IMR-90 (cell line): ENCODE results near the gene FANCG. TPM values are rescaled to one million over a fixed set of nuclear protein-coding genes. Genes with fewer than 3 reads are reported as not detected.

Source experiments
- ATAC-seq: fragments of 200-7000 bp; cut with Tn5 transposase; 2 replicates; pipeline ENCODE4 v1.9.1; 2020; ENCODE audit warnings: low read depth, mild to moderate bottlenecking, moderate library complexity
- BruUV-seq: library from RNA; stranded (reverse); fragments of 400-500 nt; replicated peaks from 2 replicates; lab custom pipeline; 2021; lab: Mats Ljungman, UMichigan
- CTCF ChIA-PET: fragments of 300-600 bp; formaldehyde crosslinking; extraction: SDS; loops from one replicate; lab custom pipeline; 2021; ENCODE audit warnings: antibody characterized with exemption; lab: Yijun Ruan, JAX
- POLR2A ChIA-PET: fragments of 300-600 bp; sonication (Branson Sonifier 250); formaldehyde crosslinking; loops from one replicate; lab custom pipeline; 2022; ENCODE audit warnings: antibody characterized with exemption; ENCODE audit not compliant: unreplicated experiment; lab: Charles Lee
- DNase-seq: peaks from one replicate; pipeline ENCODE4 v3.0.0; 2013
- H2AFZ ChIP-seq: replicated peaks from 2 replicates; pipeline ENCODE3; 2013; ENCODE audit warnings: low read length, mild to moderate bottlenecking; ENCODE audit not compliant: poor library complexity
- H2AK5ac ChIP-seq: 2 replicates; pipeline ENCODE4 v1.6.1; 2013; ENCODE audit warnings: low read depth, low read length, inconsistent platforms
- H2AK9ac ChIP-seq: replicated peaks from 2 replicates; pipeline ENCODE3; 2013; ENCODE audit warnings: mild to moderate bottlenecking, low read depth, low read length, moderate library complexity; ENCODE audit not compliant: poor library complexity
- H2BK120ac ChIP-seq: 2 replicates; pipeline ENCODE4 v1.6.1; 2013; ENCODE audit warnings: low read depth, low read length, inconsistent platforms
- H2BK15ac ChIP-seq: 3 replicates; pipeline ENCODE4 v1.6.1; 2013; ENCODE audit warnings: low read depth, low read length, inconsistent platforms
- H2BK20ac ChIP-seq: 2 replicates; pipeline ENCODE4 v1.6.1; 2013; ENCODE audit warnings: low read depth, mild to moderate bottlenecking, inconsistent platforms, low read length, moderate library complexity
- H2BK5ac ChIP-seq: 2 replicates; pipeline ENCODE4 v1.6.1; 2013; ENCODE audit warnings: mild to moderate bottlenecking, low read depth, low read length, inconsistent platforms; ENCODE audit not compliant: poor library complexity, severe bottlenecking
- H3K14ac ChIP-seq: replicated peaks from 2 replicates; pipeline ENCODE4 v1.6.1; 2013; ENCODE audit warnings: low read depth, low read length, inconsistent platforms
- H3K18ac ChIP-seq: 2 replicates; pipeline ENCODE4 v1.6.1; 2013; ENCODE audit warnings: low read depth, low read length, control low read depth
- H3K23ac ChIP-seq: 2 replicates; pipeline ENCODE4 v1.6.1; 2013; ENCODE audit warnings: low read depth, low read length, inconsistent platforms
- H3K27ac ChIP-seq: 2 replicates; pipeline ENCODE4 v1.5.1; 2013; ENCODE audit warnings: mild to moderate bottlenecking, control low read depth, low read length; ENCODE audit not compliant: insufficient read depth
- H3K27me3 ChIP-seq: 2 replicates; pipeline ENCODE4 v1.6.1; 2013; ENCODE audit warnings: low read length; ENCODE audit not compliant: control insufficient read depth, insufficient read depth
- H3K36me3 ChIP-seq: 2 replicates; pipeline ENCODE4 v1.6.1; 2013; ENCODE audit warnings: low read length, mixed read lengths; ENCODE audit not compliant: control insufficient read depth, insufficient read depth
- H3K4ac ChIP-seq: 2 replicates; pipeline ENCODE4 v1.6.1; 2013; ENCODE audit warnings: low read depth, low read length, inconsistent platforms
- H3K4me1 ChIP-seq: 2 replicates; pipeline ENCODE4 v1.6.1; 2013; ENCODE audit warnings: low read length, mixed read lengths; ENCODE audit not compliant: control insufficient read depth, insufficient read depth
- H3K4me2 ChIP-seq: 2 replicates; pipeline ENCODE4 v1.6.1; 2013; ENCODE audit warnings: low read depth, mild to moderate bottlenecking, control low read depth, low read length, moderate library complexity
- H3K4me3 ChIP-seq: 2 replicates; pipeline ENCODE4 v1.5.1; 2013; ENCODE audit warnings: low read depth, mild to moderate bottlenecking, control low read depth, low read length, moderate library complexity; ENCODE audit not compliant: insufficient read depth
- H3K56ac ChIP-seq: 2 replicates; pipeline ENCODE4 v1.6.1; 2013; ENCODE audit warnings: low read length, inconsistent platforms; ENCODE audit not compliant: insufficient read depth; ENCODE audit errors: extremely low read depth
- H3K79me1 ChIP-seq, 2 experiments: 2 replicates each; pipeline ENCODE4 v1.6.1; 2013; ENCODE audit warnings: low read length in 2 of 2, inconsistent platforms in 1 of 2, low read depth in 1 of 2
- H3K9ac ChIP-seq: 2 replicates; pipeline ENCODE4 v1.6.1; 2013; ENCODE audit warnings: low read depth, low read length, control low read depth
- H3K9me1 ChIP-seq: 2 replicates; pipeline ENCODE4 v1.6.1; 2013; ENCODE audit warnings: low read length, inconsistent platforms; ENCODE audit not compliant: insufficient read depth
- H3K9me3 ChIP-seq: 2 replicates; pipeline ENCODE4 v1.6.1; 2013; ENCODE audit warnings: low read length; ENCODE audit not compliant: control insufficient read depth, insufficient read depth
- H4K20me1 ChIP-seq: 2 replicates; pipeline ENCODE4 v1.6.1; 2013; ENCODE audit warnings: low read length, inconsistent platforms; ENCODE audit not compliant: insufficient read depth
- H4K5ac ChIP-seq: 2 replicates; pipeline ENCODE4 v1.6.1; 2013; ENCODE audit warnings: mild to moderate bottlenecking, low read depth, low read length, control low read depth
- H4K8ac ChIP-seq, 2 experiments: 2 replicates each; pipeline ENCODE4 v1.6.1; 2013; ENCODE audit warnings: low read depth in 2 of 2, low read length in 2 of 2, control low read depth in 1 of 2, inconsistent platforms in 1 of 2
- H4K91ac ChIP-seq: 2 replicates; pipeline ENCODE4 v1.6.1; 2013; ENCODE audit warnings: low read depth, low read length, inconsistent platforms; ENCODE audit not compliant: insufficient read depth
- BHLHE40 ChIP-seq: fragments of 150-350 bp; IDR thresholded peaks from 2 replicates; pipeline ENCODE4 v1.6.1; 2016; ENCODE audit warnings: mild to moderate bottlenecking, low read depth, low read length
- CEBPB ChIP-seq: IDR thresholded peaks from 2 replicates; pipeline ENCODE4 v1.6.1; 2012; ENCODE audit warnings: low read depth, low read length, improper control_type of control experiment
- CHD1 ChIP-seq: IDR thresholded peaks from 2 replicates; pipeline ENCODE4 v1.6.1; 2012; ENCODE audit warnings: low read depth, low read length, improper control_type of control experiment
- FOS ChIP-seq: fragments of 150-350 bp; IDR thresholded peaks from 2 replicates; pipeline ENCODE4 v1.6.1; 2016; ENCODE audit warnings: low read depth, low read length
- MAFK ChIP-seq: IDR thresholded peaks from 2 replicates; pipeline ENCODE4 v1.6.1; 2012; ENCODE audit warnings: low read depth, low read length, improper control_type of control experiment
- MAZ ChIP-seq: IDR thresholded peaks from 2 replicates; pipeline ENCODE4 v1.6.1; 2012; ENCODE audit warnings: low read depth, mild to moderate bottlenecking, low read length, improper control_type of control experiment, moderate library complexity, borderline replicate concordance
- MXI1 ChIP-seq: IDR thresholded peaks from 2 replicates; pipeline ENCODE4 v1.6.1; 2012; ENCODE audit warnings: low read depth, mild to moderate bottlenecking, low read length, moderate library complexity, borderline replicate concordance
- NFE2L2 ChIP-seq: fragments of 150-350 bp; IDR thresholded peaks from 2 replicates; pipeline ENCODE4 v1.6.1; 2016; ENCODE audit warnings: low read depth, mild to moderate bottlenecking, low read length
- POLR2A ChIP-seq: IDR thresholded peaks from 2 replicates; pipeline ENCODE4 v1.6.1; 2012; ENCODE audit warnings: mild to moderate bottlenecking, low read depth, low read length
- RAD21 ChIP-seq: IDR thresholded peaks from 2 replicates; pipeline ENCODE4 v1.6.1; 2012; ENCODE audit warnings: low read length, improper control_type of control experiment
- RCOR1 ChIP-seq: IDR thresholded peaks from 2 replicates; pipeline ENCODE4 v1.6.1; 2012; ENCODE audit warnings: mild to moderate bottlenecking, low read length, improper control_type of control experiment; ENCODE audit not compliant: insufficient replicate concordance
- SMC3 ChIP-seq: fragments of 150-350 bp; IDR thresholded peaks from 2 replicates; pipeline ENCODE4 v1.6.1; 2016; ENCODE audit warnings: low read depth, mild to moderate bottlenecking, antibody characterized with exemption, low read length, moderate library complexity
- WGBS, 2 experiments: methylation state at CpG; one replicate each; pipeline versions ENCODE4 v1.1.5 to v1.1.7; 2013; ENCODE audit warnings: missing lambda C conversion rate in 2 of 2; ENCODE audit not compliant: insufficient read length in 1 of 2; ENCODE audit errors: extremely low coverage in 2 of 2; 5-methylcytosine and 5-hydroxymethylcytosine counted together
- dilution Hi-C: fragments of 300-500 bp; cut with HindIII; formaldehyde crosslinking; loops from one replicate; pipeline ENCODE4 v1.14.3; 2018; ENCODE audit warnings: low sequenced_read_pairs; ENCODE audit not compliant: unreplicated experiment
- in situ Hi-C: fragments of 300-500 bp; cut with MboI; formaldehyde crosslinking; loops from 3 replicates; pipeline ENCODE4 v1.14.3; 2019; ENCODE audit warnings: low sequenced_read_pairs, inconsistent platforms, mixed read lengths
- intact Hi-C: fragments of 100-400 bp; cut with micrococcal nuclease; formaldehyde crosslinking; loops from 2 replicates; pipeline ENCODE4 v1.10.0; 2022
- polyA plus RNA-seq, 3 experiments: library from polyadenylated mRNA; depleted of rRNA; stranded (reverse); fragments of >200 nt; gene quantifications; 2 replicates each; pipeline ENCODE4 v1.2.3, GENCODE V29; 2012; ENCODE audit warnings: low replicate concordance in 1 of 3
- total RNA-seq: library from RNA; depleted of rRNA; stranded (reverse); fragments of >200 nt; gene quantifications from 2 replicates; pipeline ENCODE4 v1.2.3, GENCODE V29; 2012
- TF ChIP-seq, protein P1 (sequence below): fragments of 150-350 bp; IDR thresholded peaks from 2 replicates; pipeline ENCODE4 v1.6.1; 2017; ENCODE audit warnings: mild to moderate bottlenecking, antibody characterized with exemption, low read length, low read depth
- TF ChIP-seq, protein P2 (sequence below): fragments of 150-350 bp; IDR thresholded peaks from 2 replicates; pipeline ENCODE4 v1.6.1; 2016; ENCODE audit warnings: low read depth, mild to moderate bottlenecking, low read length, moderate library complexity, borderline replicate concordance

FANCG gene
- total and polyA plus RNA-seq, 2 of the 4 experiments (the other 2 are of a cell fraction) = 16.1 to 19.3 TPM

DNA sequence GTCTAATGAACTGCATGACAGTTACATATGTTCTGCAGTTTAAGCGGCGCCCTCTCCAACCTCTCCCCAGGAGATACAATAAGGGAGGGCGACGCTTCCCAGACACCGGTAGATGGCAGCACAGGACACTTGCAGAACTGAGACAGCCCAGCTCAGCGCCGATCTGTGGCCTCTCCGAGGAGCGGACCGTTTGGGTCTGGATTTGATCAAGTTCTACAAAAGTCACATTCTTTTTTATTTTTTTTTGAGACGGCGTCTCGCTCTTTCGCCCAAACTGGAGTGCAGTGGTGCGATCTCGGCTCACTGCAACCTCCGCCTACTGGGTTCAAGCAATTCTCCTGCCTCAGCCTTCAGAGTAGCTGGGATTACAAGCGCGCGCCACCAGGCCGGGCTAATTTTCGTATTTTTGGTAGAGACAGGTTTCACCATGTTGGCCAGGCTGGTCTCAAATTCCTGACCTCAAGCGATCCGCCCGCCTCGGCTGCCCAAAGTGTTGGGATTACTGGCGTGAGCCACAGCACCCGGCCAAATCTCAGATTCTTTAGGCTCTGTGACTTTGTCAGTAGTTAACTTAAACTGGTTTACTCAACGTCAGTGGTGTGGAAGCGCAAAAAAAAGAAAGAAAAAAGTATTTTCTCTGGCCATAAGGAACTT lies 37.3 kb upstream of the FANCG start:
- CTCF ChIA-PET = interaction anchor here (0.7 to 1.2 kb wide), 10 partner anchors 139 to 437 kb away, joined by 3 to 7 read pairs (median 4); no protein-coding TSS in a partner anchor
- BruUV-seq = no TSS peak
- in situ Hi-C loops (loop anchor here (5.0 kb wide), 2 partner anchors 360 to 435 kb away; no protein-coding TSS in a partner anchor), intact Hi-C loops (loop anchor here (1.0 to 5.0 kb wide), 7 partner anchors 45 to 485 kb away; partner anchors contain the start of gene UNC13B), dilution Hi-C loops (no loop called here)
- H3K9me3 ChIP-seq = no peaks in the 10 kb centered on the region
- H4K5ac ChIP-seq = no peak overlapping the region
- no peak overlapping the region for H2BK5ac ChIP-seq
- H2AFZ ChIP-seq = peak overlapping the region; percentile 91
- H2BK120ac ChIP-seq = no peak overlapping the region
- H4K91ac ChIP-seq = no peak overlapping the region
- H3K4ac ChIP-seq = no peak overlapping the region
- no peak overlapping the region for H3K56ac ChIP-seq
- H4K20me1 ChIP-seq = peaks cover 8% of the 10 kb centered on the region; the same call in 1 of the 2 replicates
- peaks cover 3% of the 10 kb centered on the region for H3K27me3 ChIP-seq
- H3K14ac ChIP-seq = no peak overlapping the region
- peaks cover 14% of the 10 kb centered on the region for H3K4me1 ChIP-seq
- DNase-seq (peak; percentile 90), ATAC-seq (peak; percentile 50)
- H3K27ac ChIP-seq = no peak overlapping the region
- no peak overlapping the region for H2AK5ac ChIP-seq
- H3K18ac ChIP-seq = no peak overlapping the region
- peak overlapping the region; percentile 52 for H3K9ac ChIP-seq
- no peak overlapping the region for H2BK15ac ChIP-seq
- peaks cover 8 to 26% of the 10 kb centered on the region in 2 experiments; a peak in 3 of 4 replicates for H3K79me1 ChIP-seq
- H2AK9ac ChIP-seq = no peak overlapping the region
- H3K4me2 ChIP-seq = peak overlapping the region; percentile 88
- H3K9me1 ChIP-seq = no peaks in the 10 kb centered on the region; the same call in 1 of the 2 replicates
- peak overlapping the region; percentile 88 for H3K4me3 ChIP-seq
- no peaks in the 10 kb centered on the region for H3K36me3 ChIP-seq
- H2BK20ac ChIP-seq = no peak overlapping the region
- no peak overlapping the region for H3K23ac ChIP-seq
- H4K8ac ChIP-seq = no peak overlapping the region
- POLR2A ChIA-PET = interaction anchor here (0.6 kb wide), 1 partner anchor 142 kb away, joined by 3 read pairs; no protein-coding TSS in a partner anchor
- 15% methylated on average over 19 of the region's 30 CpGs; no CpG with 5 or more reads in 1 of the 2 experiments for WGBS, 2 experiments
- TF ChIP-seq MXI1 = no peak
- TF ChIP-seq, protein P1, sequence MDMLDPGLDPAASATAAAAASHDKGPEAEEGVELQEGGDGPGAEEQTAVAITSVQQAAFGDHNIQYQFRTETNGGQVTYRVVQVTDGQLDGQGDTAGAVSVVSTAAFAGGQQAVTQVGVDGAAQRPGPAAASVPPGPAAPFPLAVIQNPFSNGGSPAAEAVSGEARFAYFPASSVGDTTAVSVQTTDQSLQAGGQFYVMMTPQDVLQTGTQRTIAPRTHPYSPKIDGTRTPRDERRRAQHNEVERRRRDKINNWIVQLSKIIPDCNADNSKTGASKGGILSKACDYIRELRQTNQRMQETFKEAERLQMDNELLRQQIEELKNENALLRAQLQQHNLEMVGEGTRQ = no peak
- TF ChIP-seq FOS = no peak
- TF ChIP-seq, protein P2, sequence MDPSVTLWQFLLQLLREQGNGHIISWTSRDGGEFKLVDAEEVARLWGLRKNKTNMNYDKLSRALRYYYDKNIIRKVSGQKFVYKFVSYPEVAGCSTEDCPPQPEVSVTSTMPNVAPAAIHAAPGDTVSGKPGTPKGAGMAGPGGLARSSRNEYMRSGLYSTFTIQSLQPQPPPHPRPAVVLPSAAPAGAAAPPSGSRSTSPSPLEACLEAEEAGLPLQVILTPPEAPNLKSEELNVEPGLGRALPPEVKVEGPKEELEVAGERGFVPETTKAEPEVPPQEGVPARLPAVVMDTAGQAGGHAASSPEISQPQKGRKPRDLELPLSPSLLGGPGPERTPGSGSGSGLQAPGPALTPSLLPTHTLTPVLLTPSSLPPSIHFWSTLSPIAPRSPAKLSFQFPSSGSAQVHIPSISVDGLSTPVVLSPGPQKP = no peak
- TF ChIP-seq MAZ = peak; percentile 53; the same call in 1 of the 2 replicates
- TF ChIP-seq POLR2A = 0 out of 2 replicates have a peak, but pooled peaks have one; percentile 48
- TF ChIP-seq CEBPB = no peak
- TF ChIP-seq BHLHE40 = no peak
- peak; percentile 95 for TF ChIP-seq RAD21
- peak; percentile 92 for TF ChIP-seq SMC3
- no peak for TF ChIP-seq RCOR1
- TF ChIP-seq NFE2L2 = no peak
- TF ChIP-seq MAFK = no peak
- no peak; the same call in 1 of the 2 replicates for TF ChIP-seq CHD1
